Stimulated activated CD4-positive, alpha-beta T cell treated with anti-CD3 and anti-CD28 coated beads, Interleukin-12 subunit alpha, Interleukin-12 subunit beta, amount 100 ng/mL, for 48 hours (primary cell): ENCODE results near the gene HS1BP3.
A peak's percentile ranks its signal among the peaks of the same experiment; 100 is the strongest.

Source experiments
- DNase-seq, 3 donors: peaks; one replicate each; pipeline ENCODE4 v3.0.0-alpha.2; 2020; ENCODE audit warnings: low read depth in 2 of 3, low spot score in 1 of 3

The HS1BP3 gene

GRCh38 chr2:20647738-20648137 lies 3.2 kb downstream of the HS1BP3 start:
- DNase-seq = no peak

GRCh38 chr2:20647211-20647610 lies 3.7 kb downstream of the HS1BP3 start:
- no peak for DNase-seq

GRCh38 chr2:20646446-20646845 lies 4.5 kb downstream of the HS1BP3 start:
- no peak for DNase-seq

GRCh38 chr2:20645761-20646160 lies 5.1 kb downstream of the HS1BP3 start:
- no peak for DNase-seq

- DNase-seq = no peak
Observed at GRCh38 chr2:20645301-20645701, 5.6 kb downstream of the HS1BP3 start.

GRCh38 chr2:20643826-20644225 lies 7.1 kb downstream of the HS1BP3 start:
- DNase-seq = no peak

- no peak for DNase-seq
Observed at GRCh38 chr2:20643060-20643459, 7.8 kb downstream of the HS1BP3 start.

- DNase-seq = peak; percentile 50 to 67 (median 60)
Observed at GRCh38 chr2:20642055-20642971, 8.6 kb downstream of the HS1BP3 start.

- no peak for DNase-seq
Observed at GRCh38 chr2:20641123-20641985, 9.5 kb downstream of the HS1BP3 start.

GRCh38 chr2:20640411-20641122 lies 10.3 kb downstream of the HS1BP3 start:
- DNase-seq = no peak

GRCh38 chr2:20638646-20639430 lies 12.1 kb downstream of the HS1BP3 start:
- DNase-seq = no peak

GRCh38 chr2:20638014-20638413 lies 12.9 kb downstream of the HS1BP3 start:
- DNase-seq = no peak

- DNase-seq = no peak
Observed at GRCh38 chr2:20637147-20637546, 13.8 kb downstream of the HS1BP3 start.

- peak; percentile 28 to 46 (median 44) for DNase-seq
Observed at GRCh38 chr2:20635675-20636584, 15.0 kb downstream of the HS1BP3 start.

GRCh38 chr2:20635113-20635510 lies 15.8 kb downstream of the HS1BP3 start:
- DNase-seq = no peak

- no peak for DNase-seq
Observed at GRCh38 chr2:20634507-20635112, 16.3 kb downstream of the HS1BP3 start.

- no peak for DNase-seq
Observed at GRCh38 chr2:20633794-20634506, 16.9 kb downstream of the HS1BP3 start.

- DNase-seq = no peak
Observed at GRCh38 chr2:20633001-20633400, 17.9 kb downstream of the HS1BP3 start.
